GM12872 (cell line): ENCODE measurements around the gene TNS3.

ENCODE experiments used
- TF ChIP-seq, protein P1 (sequence below): IDR thresholded peaks from 3 replicates; pipeline ENCODE4 v1.5.1; 2011; ENCODE audit warnings: low read depth, mild to moderate bottlenecking, low read length, moderate library complexity; ENCODE audit not compliant: insufficient read depth

The TNS3 gene

DNA sequence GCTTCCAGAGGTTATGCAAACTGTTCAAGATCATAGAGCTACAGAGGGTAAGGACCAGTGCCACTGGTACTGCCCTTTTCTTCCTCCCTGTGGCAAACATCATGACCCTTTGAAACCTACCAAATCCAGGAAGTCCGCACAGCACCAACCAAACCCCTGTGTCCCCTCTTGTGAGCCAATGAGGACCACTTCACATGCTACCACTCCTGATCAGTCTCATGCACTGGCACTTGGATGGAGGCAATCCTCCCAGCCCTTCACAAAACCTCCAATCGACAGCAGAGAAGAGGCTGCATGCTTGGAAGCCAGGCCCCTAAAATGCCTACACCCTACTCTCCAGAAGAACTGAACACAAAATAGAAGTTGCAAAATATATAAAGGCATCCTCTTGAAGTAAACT, 248.0 kb downstream of the TNS3 start:
- TF ChIP-seq, protein P1, sequence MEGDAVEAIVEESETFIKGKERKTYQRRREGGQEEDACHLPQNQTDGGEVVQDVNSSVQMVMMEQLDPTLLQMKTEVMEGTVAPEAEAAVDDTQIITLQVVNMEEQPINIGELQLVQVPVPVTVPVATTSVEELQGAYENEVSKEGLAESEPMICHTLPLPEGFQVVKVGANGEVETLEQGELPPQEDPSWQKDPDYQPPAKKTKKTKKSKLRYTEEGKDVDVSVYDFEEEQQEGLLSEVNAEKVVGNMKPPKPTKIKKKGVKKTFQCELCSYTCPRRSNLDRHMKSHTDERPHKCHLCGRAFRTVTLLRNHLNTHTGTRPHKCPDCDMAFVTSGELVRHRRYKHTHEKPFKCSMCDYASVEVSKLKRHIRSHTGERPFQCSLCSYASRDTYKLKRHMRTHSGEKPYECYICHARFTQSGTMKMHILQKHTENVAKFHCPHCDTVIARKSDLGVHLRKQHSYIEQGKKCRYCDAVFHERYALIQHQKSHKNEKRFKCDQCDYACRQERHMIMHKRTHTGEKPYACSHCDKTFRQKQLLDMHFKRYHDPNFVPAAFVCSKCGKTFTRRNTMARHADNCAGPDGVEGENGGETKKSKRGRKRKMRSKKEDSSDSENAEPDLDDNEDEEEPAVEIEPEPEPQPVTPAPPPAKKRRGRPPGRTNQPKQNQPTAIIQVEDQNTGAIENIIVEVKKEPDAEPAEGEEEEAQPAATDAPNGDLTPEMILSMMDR: no peak

DNA sequence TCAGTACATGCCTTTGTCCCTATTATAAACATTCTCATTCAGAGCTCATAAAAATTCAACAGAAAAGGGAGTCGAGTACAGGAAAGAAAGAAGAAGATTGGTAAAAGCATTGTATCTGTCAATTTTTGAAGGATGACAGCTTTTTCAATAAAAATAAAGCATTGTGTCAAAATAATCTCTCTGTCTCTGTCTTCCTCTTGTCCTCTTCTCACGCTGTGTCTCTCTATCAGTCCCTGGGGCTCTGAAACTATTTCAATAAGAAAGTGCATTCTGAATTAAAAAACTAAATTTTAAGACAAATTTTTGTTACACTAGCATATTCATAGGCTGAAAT, 248.4 kb downstream of the TNS3 start:
- TF ChIP-seq, protein P1: no peak

DNA sequence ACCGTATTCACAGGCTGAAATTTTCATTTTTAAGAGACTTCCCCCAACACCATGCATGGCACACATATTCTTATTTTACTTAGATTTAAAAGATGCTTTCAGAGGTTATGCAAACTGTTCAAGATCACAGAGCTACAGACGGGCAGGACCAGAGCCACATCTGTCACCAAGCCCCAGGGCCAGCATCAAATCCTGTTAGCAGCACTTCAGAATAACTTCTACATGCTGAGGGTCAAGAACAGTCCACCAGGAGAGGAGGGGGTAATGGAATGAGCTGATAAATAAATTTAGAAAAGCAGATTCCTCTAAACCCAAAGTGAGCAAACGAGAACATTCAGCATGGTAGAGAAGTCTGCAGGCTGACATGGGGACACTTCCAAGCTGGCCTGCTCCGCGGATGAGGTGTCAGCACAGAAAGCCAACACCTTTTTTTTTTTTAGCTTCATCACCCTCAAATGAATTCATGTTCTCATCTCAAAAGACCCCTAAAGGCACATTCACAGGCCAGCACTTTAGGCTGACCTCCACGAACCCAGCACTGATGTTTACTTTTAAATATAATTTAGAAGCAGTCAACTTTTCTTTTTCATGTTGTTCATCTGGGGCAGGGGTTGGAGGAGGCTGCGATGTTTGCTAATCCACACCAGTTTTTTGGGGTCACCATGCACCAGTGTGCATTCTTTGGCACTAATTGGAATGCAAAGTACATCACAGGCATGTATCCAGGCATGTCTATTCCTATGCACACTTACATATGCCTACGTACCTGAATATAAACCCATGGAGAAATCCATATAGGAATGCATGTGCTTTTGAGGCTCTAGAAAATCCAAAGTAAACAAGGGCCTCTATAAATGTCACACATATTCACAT, 249.0 kb downstream of the TNS3 start:
- TF ChIP-seq, protein P1: no peak

DNA sequence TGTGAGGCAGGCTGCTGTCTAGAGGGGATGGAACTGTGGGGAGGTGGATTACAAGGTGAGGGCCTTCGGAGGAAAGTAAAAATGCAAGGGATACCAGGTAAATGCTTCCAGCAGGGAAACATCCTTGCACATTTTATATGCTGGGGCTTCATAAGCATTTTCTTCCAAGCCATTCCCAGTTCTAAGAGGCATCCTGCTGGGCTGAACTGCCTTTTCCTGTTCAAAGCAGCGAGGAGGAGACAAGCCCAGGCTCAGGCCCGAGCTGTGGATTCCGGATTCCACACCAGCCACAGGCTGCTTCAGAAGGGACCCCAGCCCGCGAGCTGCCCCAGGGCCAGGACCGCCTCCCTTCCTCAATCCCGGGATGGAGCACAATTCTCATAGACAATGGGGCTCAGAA, 249.7 kb downstream of the TNS3 start:
- TF ChIP-seq, protein P1: no peak

DNA sequence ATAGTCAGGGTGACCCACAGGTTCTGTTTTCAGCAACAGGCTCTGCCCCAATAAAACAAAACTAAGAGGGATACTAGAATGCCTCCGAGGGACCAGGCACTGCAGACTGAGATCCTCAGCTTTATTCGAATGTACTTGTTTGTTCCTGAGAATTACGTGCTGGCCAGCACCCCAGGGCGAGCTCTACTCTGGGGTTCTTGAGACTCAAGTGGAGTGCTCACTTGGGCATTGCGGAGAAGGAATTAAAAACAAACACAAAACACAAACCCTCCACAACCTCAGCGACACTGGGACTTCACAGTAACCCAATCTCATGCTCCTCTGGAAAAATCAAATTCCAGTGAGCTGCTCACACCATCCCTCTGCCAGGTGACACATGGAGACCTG, 250.7 kb downstream of the TNS3 start:
- TF ChIP-seq, protein P1: no peak

DNA sequence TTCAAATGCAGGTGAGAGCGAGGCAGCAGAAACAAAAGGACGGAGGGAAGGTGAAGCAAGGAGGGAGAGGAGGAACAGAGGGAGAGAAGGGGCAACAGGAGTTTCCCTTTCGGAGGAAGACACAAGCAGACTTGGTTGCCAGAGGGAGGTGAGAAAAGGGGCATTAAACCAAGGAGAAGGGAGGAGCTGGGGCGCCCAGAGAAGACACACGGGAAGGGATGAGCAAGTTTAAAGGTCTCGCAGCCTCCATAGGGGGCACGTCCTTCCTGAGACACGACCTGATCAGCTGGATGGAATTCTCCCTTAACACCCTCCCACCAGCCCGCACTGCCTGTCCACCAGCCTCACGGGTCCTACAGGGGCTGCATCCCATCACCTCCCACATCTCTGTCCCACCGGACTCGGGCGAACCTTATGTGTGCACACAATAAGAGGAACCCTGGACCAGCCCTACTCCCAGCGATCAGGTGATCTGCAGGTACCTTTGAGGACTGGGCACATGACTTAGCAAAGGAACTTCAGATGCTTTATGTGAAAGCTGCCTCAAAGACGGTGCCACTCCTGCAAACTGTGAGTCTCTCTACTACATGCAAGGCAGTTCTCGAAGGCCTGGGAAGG, 251.2 kb downstream of the TNS3 start:
- TF ChIP-seq, protein P1: no peak

DNA sequence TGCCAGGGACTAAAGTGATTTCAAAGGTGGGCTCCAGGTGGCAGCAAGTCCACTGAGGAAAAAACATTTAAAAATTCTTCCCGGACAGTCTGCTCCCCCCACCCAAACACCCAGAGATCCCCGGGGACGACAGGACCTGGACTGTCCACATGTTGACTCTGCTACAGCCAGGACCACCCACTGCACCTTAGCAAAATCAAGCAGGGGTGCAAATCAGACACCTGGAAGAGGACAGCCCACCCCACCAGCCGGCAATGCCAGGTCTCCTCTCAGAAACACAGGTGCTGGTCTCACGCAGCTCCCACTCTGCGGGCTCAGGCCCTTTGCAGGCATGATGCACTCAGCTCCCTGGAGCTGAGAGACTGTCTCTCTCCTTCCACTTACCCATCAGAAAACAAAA, 251.9 kb downstream of the TNS3 start:
- TF ChIP-seq, protein P1: no peak
